ENCODE measurements around the gene FUNDC2.
A peak's percentile ranks its signal among the peaks of the same experiment; 100 is the strongest.

The FUNDC2 gene

GRCh38 chrX:155023907-155024833 is 2.5 kb upstream of the FUNDC2 start:
- no peak for DNase-seq

GRCh38 chrX:155026420-155026726 is 271 bp upstream of the FUNDC2 start:
- DNase-seq, result no peak

GRCh38 chrX:155027509-155028066 is 944 bp downstream of the FUNDC2 start:
- DNase-seq, result peak; percentile 46

GRCh38 chrX:155028129-155028528 is 1.5 kb downstream of the FUNDC2 start:
- DNase-seq, result no peak

GRCh38 chrX:155028877-155029291 is 2.2 kb downstream of the FUNDC2 start:
- no peak for DNase-seq

- DNase-seq, result no peak
Measured at GRCh38 chrX:155031657-155032056, 5.0 kb downstream of the FUNDC2 start.

GRCh38 chrX:155035688-155036087 is 9.0 kb downstream of the FUNDC2 start:
- no peak for DNase-seq

GRCh38 chrX:155046129-155046810 is 19.6 kb downstream of the FUNDC2 start:
- DNase-seq, result no peak

GRCh38 chrX:155046811-155047528 is 20.3 kb downstream of the FUNDC2 start:
- no peak for DNase-seq

GRCh38 chrX:155048977-155049619 is 22.5 kb downstream of the FUNDC2 start:
- no peak for DNase-seq

- DNase-seq, result no peak
Measured at GRCh38 chrX:155052738-155053498, 26.3 kb downstream of the FUNDC2 start.

GRCh38 chrX:155053656-155054055 is 27.0 kb downstream of the FUNDC2 start:
- DNase-seq, result no peak

GRCh38 chrX:155054255-155054654 is 27.6 kb downstream of the FUNDC2 start:
- no peak for DNase-seq

- no peak for DNase-seq
Measured at GRCh38 chrX:155055494-155055893, 28.9 kb downstream of the FUNDC2 start.

- DNase-seq, result no peak
Measured at GRCh38 chrX:155056471-155056870, 29.8 kb downstream of the FUNDC2 start.

- peak; percentile 2 for DNase-seq
Measured at GRCh38 chrX:155056877-155057792, 30.5 kb downstream of the FUNDC2 start.

- DNase-seq, result no peak
Measured at GRCh38 chrX:155061760-155062159, 35.1 kb downstream of the FUNDC2 start.

GRCh38 chrX:155065035-155065734 is 38.5 kb downstream of the FUNDC2 start:
- no peak for DNase-seq

GRCh38 chrX:155068165-155068564 is 41.5 kb downstream of the FUNDC2 start:
- no peak for DNase-seq

GRCh38 chrX:155069414-155069813 is 42.8 kb downstream of the FUNDC2 start:
- no peak for DNase-seq

Data from GF-D8 (cell line).